GM18508 (cell line): ENCODE results near the gene CSNK2A3.

Source experiments
- ATAC-seq: cut with Tn5 transposase; IDR thresholded peaks from one replicate; pipeline ENCODE4 v1.9.1; 2021; ENCODE audit warnings: moderate number of reproducible peaks; ENCODE audit not compliant: insufficient read depth, unreplicated experiment

Gene CSNK2A3

DNA sequence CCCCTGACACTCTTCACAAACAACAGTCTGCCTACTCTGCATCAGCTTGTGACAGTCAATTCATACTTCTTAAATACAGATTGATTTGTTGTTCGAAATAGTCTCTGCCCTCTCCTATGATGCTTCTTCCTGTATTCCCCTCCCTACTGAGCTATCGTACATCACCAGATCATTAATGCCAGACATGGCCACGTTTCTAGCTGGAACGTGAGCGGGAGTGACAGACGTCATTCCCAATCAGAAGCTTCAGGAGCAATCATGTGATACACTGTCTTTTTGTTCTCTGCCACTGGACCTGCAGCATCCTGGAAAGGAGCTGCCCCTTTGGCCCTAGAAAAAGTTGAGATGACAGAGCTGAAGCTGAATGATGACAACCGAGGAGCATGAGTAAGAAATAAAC is 48.5 kb downstream of the CSNK2A3 start:
- ATAC-seq, result no peak

DNA sequence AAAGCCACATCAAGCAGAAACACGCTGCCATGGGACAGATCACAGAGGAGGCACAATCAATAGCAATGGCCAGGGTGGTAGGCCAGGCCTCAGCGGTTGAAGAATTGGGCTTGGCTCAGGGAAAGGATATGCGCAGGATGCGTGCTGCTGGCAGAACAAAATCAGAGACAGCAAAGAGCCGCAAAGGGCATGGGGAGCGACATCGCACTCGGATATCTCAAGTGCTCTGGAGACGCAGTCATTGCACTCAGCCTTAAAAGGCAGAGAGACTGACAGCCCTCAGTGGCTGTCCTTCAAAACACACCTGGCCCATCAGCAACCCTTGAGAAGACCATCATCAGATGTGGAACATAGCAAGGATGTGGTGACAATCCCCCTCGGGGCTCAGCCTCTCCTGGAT is 50.5 kb downstream of the CSNK2A3 start:
- no peak for ATAC-seq
